NCI-H524 (cell line): ENCODE results near the gene SLC10A7.

Experiments
- DNase-seq, 2 experiments: peaks; one replicate each; lab custom pipeline; 2025; lab: John Stamatoyannopoulos, UW

SLC10A7 gene

GRCh38 chr4:146310319-146311021 lies 211.3 kb downstream of the SLC10A7 start:
- no peak for DNase-seq

GRCh38 chr4:146308951-146309350 lies 212.8 kb downstream of the SLC10A7 start:
- DNase-seq, result no peak

GRCh38 chr4:146302822-146303221 lies 218.9 kb downstream of the SLC10A7 start:
- DNase-seq, result no peak

GRCh38 chr4:146299607-146300006 lies 222.1 kb downstream of the SLC10A7 start:
- no peak for DNase-seq

GRCh38 chr4:146294776-146295175 lies 227.0 kb downstream of the SLC10A7 start:
- DNase-seq, result no peak

- DNase-seq, result no peak
Observed at GRCh38 chr4:146292508-146292907, 229.2 kb downstream of the SLC10A7 start.

GRCh38 chr4:146291313-146291712 lies 230.4 kb downstream of the SLC10A7 start:
- no peak for DNase-seq

- DNase-seq, result no peak
Observed at GRCh38 chr4:146288193-146288592, 233.5 kb downstream of the SLC10A7 start.

GRCh38 chr4:146285037-146285436 lies 236.7 kb downstream of the SLC10A7 start:
- DNase-seq, result no peak

- no peak for DNase-seq
Observed at GRCh38 chr4:146283758-146284651, 237.7 kb downstream of the SLC10A7 start.

- no peak for DNase-seq
Observed at GRCh38 chr4:146282657-146283056, 239.1 kb downstream of the SLC10A7 start.

GRCh38 chr4:146278986-146279385 lies 242.8 kb downstream of the SLC10A7 start:
- no peak for DNase-seq

- DNase-seq, result no peak
Observed at GRCh38 chr4:146275370-146275769, 246.4 kb downstream of the SLC10A7 start.

- DNase-seq, result no peak
Observed at GRCh38 chr4:146274774-146275173, 247.0 kb downstream of the SLC10A7 start.

- DNase-seq, result no peak
Observed at GRCh38 chr4:146273204-146273901, 248.4 kb downstream of the SLC10A7 start.

GRCh38 chr4:146271466-146271865 lies 250.3 kb downstream of the SLC10A7 start:
- no peak for DNase-seq

GRCh38 chr4:146269228-146269653 lies 252.5 kb downstream of the SLC10A7 start:
- DNase-seq, result no peak

- no peak for DNase-seq
Observed at GRCh38 chr4:146267826-146268225, 253.9 kb downstream of the SLC10A7 start.

GRCh38 chr4:146265950-146266490 lies 255.7 kb downstream of the SLC10A7 start:
- no peak for DNase-seq

GRCh38 chr4:146263793-146264192 lies 257.9 kb downstream of the SLC10A7 start:
- no peak for DNase-seq

- no peak for DNase-seq
Observed at GRCh38 chr4:146261041-146261440, 260.7 kb downstream of the SLC10A7 start.

GRCh38 chr4:146260521-146260920 lies 261.2 kb downstream of the SLC10A7 start:
- no peak for DNase-seq
